Kidney glomerular epithelial cell (primary cell): ENCODE data around the gene ATF7IP.
"Not testable (repeated sequence)": the region's sequence is repeated elsewhere in the genome, so short reads cannot be mapped to it uniquely, and the experiment has no call there.

Experiments
- DNase-seq: peaks from one replicate; lab custom pipeline; 2025; lab: John Stamatoyannopoulos, UW

The ATF7IP gene

DNA sequence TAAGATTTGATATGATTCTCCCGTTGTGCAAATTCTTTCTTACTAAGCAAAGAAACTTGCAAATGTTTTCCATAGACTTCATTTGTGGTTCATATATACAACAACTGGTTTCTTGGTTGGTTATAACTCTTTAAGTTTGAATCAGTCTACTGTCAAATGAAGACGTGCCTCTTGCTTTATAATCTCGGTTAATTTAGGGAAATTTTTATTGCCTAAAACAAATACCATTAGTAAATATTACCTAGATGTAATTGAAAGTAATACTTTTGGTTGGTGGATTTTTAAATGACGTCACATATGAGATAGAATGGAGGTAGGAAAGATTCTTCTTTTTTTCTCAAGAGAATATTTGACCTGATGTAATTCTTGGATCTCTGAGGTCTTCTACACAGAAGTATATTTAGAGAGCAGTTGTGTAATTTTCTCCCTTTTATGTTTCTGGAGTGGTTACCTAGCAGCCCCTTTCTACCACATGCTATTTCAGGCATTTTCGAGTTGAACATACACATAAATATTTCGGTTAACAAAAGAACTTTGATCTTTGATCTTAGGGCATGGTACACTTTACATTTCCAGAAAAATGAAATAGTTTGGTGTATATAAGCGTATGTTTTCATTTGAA is 1.7 kb downstream of the ATF7IP start:
- DNase-seq: peak; percentile 75

DNA sequence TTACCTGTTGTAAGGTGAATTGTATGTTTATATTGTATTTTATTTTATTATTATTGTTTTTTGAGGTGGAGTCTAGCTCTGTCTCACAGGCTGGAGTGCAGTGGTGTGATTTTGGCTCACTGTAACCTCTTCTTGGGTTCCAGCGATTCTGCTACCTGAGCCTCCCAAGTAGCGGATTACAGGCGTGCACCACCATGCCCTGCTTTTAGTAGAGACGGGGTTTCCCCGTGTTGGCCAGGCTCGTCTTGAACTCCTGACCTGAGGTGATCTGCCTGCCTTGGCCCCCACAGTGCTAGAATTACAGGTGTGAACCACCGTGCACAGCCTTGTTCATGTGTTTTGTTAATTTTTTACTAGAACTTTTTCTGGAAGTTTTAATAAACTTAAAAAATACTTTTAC is 3.8 kb downstream of the ATF7IP start:
- no peak for DNase-seq

DNA sequence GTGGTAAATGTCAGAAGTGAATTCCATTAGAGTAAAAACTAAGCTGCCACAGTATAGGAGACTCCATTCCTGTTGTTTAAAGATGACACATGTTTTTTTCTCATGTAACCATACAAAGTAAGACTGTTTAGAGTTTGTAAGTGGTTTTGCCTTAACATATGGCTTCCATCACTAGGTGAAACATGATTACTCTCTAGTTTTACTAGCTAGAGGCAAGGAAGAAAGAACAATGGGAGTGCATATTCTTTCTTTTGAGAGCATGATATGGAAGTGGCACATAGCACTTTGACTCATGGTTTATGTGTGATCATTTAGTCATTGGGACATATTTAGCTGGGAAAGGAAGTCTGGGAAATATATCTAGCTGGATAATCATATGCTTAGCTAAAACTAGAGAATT is 7.7 kb downstream of the ATF7IP start:
- DNase-seq: no peak

DNA sequence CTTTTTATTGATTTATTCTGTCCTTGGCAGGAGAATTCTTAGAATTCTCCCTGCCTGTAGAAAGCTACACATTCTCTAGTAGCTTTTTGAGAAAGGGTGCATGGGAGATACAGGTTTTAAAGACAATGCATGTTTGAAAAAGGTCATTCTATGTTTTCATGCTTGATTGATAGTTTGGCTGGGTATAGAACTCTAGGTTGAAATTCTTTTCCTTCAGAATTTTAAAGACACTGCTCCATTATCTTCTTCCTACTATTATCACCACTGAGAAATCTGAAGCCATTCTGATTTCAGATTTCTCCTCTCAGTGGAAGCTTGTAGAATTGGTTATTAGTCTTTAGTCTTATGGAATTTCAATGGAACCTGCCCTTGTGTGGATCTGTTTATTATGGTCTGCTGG is 14.0 kb downstream of the ATF7IP start:
- DNase-seq: no peak

DNA sequence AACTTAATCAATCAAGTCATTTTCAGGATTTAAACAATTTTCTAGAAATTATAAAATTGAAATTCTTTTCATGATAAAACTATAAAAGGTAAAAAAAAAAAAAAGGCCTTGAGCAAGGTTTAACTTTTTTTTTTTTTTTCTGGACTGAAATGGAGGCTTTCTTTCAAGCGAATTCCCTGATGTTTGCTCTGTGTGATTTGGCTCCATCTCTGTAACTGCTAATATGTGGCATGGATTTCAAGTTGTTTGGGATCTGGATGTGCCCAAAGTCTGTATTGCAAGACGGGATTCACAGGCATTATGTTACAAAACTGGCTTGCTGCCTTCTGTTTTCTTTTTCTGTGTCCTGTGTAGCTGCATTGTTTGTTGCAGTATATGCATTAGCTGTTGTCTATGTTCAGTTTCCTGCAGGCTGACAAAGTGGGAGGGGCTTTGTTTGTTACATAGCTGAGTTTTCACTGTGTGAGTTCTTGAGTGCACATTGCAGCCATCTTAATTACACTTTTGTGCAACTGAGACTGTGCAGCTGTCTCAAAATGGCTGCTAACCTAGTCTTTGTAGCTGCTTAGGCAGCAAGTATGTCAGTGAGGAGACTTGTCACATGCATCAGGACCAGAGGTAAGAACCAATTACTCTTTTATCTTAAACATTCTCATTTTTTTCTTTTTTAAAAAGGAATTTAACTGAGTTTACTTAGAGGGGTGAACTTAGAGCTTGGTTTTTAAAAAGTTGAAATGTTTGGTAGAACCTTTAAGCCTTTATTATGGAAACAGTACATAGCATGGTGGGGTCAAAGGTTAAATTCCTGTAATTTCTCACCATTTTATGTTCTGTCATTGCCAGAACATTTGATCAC is 19.5 kb downstream of the ATF7IP start:
- DNase-seq: peak; percentile 97

DNA sequence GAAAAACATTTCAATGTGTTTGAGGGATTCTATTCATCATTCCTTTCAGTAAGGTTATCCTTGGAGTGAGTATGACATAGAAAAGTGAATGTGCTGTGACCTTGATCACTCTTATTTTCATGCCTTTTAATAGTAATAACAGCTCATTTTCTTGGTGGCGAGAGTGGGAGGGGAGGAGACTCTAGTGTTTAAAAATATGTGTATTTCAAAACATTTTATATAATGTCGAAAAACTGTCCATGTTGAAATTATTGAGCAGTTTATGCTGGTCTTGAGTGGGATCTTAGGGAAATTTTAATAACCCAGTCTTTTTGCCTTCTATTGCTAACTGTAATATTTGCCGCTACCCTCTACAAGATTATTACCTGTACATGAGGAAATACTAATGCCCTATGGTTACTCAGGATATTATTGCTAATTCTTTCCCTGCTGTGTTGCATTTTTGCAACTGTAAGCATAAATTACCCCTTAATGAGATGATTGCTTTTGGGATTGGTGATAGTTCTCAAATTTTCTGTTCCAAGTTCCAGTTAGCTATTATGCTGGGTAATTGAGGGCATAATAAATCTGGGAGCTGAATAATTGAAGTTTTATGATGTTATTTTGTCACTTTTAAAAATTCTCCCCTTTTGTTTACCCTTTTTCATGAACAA is 21.9 kb downstream of the ATF7IP start:
- DNase-seq: no peak

DNA sequence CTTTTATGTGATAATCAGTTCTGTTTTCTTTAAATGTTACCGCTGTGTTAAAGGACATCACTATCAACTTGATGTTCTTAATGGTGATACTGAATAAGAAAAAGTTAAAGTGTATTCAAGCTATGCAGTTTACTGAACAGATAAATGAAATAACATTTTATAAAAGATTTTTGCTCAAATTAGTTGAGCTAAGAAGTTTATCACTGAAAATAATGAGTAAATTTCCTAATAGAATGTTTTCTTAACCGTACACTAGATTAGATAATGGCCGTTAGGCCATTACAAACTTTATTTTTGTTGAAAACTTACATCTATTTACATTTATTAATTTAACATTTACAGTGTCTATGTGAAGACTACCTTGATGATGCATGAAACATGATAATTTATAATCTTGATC is 25.0 kb downstream of the ATF7IP start:
- no peak for DNase-seq

DNA sequence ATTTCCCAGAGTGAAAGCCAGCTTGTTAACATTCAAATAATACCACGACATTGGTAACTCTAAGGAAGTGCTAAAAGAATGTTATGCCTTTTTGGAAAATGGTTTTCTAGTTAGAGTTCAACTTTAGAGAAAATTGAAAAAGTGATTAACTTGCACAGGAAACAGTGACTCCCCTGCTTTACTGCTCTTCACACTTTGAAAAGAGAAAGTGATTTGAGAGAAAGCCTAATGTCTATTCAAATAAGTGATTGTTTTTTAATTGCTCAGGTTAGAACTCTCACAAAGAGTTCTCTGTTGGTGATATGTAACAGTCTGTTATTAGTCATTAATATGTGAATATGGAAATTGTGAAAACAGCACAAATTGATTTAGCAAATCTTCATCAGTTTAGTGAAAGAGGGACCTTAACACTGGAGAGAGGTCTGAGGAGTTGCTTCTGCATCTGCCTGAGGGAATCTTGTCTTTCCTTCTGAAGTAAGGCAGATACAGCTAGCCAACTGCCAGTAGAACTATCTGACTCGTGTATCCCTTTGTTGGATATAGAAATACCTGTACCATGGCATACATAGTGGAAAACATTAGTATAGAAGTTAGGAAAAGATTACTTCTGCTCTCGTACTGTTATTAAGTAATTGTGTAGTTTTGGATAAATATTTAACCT is 25.5 kb downstream of the ATF7IP start:
- no peak for DNase-seq

DNA sequence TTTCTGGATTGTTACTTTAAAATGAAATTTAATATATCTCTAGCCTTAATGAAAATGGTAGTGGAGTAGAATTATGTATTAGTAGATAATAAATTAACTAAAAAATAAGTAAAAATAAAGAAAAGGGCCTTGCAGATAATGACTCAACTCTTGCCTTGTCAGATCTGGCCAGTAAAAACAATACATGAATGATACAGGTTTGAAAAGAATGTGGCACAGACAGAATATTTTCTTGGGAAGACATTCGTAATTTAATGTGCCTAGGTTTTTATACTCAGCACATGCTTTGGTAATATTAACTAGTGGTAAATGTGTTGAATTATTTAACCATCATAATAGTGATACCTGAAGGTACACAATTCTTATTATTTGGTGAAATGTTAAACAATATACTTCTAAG is 28.3 kb downstream of the ATF7IP start:
- DNase-seq: peak; percentile 60

DNA sequence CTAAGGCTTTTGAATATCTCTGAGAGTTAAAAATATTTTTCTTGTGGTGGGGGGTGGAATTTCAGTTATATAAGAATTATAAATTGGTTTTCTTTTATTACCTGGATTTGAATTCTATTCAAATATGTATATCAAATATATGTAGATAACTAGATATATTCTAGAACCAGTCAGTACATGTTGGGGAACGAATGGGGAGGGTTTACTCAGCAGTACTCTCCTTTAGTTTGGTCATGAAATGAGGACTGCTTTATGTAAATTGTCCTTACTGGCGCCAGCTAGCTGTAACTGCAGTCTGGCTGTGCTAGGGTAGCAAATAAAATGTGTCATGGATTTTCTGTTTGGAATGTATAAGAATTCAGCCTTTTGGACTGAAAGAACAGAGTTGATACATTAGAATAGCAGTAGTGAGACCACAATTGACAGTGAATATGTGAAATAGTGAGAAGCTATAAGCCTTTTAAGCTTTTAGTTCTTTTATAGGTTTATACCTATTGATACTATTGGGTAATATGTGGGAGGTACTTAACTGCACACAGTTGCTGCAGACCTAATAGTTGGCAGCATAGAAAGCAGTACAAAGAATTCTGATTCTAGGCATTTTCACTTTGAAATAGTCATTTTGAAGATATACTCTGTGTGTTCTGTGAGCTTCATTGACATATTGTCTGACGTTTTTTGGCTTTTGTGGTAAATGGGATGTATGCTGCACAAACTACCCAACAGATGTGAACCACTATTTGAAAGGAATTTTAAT is 29.0 kb downstream of the ATF7IP start:
- peak; percentile 74 for DNase-seq

DNA sequence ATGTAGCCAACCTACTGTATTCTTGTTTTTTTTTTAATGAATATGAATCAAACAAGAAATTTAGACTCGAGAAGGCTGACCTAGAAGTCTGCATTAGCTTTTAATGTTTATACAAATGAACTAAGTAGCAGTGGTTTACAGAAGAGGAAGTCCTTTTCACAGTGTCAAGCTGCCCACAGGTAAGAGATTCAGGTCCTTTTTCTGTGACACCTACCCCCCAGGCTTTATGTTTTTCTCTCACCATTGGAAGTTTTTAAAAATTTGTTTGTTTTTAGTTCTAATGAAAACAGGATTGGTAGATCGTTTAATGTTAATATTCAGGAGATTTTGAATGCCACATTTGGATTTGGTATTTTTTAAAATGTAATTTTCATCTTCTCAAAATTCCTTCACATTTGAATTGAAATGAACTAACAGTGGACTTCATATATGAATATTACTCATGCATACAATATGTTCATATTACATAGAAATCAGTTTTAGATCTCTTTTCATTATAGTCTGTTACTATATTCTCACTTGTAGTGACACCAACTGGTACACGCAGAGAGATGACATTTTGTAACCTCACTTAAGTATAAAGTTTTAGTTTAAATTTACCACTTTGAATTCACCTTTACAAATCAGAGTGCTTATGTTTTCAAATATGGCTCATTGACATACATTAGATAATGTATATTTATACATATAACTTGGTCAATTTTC is 29.7 kb downstream of the ATF7IP start:
- no peak for DNase-seq

DNA sequence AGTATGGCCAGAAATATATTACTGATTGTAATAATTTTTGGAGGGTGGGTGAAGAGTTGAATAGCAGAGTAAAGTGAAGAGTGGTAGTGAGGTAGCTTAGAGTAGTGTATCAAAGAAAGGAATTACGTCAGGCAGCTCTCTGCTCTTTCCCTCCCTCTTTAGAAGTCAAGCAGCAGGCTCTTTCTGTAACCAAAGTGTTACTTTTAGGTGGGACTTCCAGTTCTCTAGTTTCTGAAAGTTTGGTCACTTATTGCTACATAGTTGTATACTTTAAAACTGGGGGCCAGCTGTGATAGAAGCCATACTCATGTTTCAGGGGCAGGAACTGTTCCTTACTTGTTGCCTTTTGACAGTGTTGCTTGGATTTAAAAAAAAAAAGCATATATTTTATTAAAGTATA is 30.6 kb downstream of the ATF7IP start:
- no peak for DNase-seq

DNA sequence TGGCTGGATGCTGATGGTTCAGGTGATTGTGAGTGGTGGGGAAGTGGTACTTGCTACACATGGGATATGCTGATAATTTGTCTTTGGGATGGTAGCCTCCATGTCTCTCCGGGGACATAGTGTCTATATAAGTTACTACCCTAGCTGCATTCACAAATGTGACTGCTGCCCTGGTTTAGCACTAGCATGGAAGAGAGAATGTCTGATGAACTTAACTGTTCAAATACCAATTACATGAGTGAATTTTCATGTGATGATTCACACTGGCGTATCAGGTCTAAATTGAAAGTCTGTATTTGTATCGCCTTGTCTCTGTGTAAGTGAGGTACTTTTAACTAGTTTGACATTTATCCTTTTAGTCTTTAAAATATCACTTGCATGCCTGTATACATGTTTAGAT is 34.4 kb downstream of the ATF7IP start:
- no peak for DNase-seq

DNA sequence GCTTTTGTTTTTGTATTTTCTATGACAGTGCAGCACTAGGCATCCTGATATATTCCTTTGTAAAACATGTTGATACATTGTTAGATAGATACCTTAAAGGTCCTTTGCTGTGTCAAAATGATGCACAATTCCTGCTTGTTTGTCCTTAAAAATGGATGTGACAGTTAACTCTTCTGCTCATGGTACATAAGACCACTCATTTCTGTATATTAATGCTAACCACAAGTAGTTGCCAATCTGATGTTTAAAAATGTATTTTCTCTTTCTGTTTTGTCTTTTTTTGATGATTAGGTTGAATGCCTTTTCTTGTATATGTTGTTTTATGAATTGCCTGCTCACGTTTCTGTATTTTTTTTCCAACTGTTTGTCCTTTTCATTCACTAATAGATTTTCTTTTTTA is 35.1 kb downstream of the ATF7IP start:
- DNase-seq: no peak

DNA sequence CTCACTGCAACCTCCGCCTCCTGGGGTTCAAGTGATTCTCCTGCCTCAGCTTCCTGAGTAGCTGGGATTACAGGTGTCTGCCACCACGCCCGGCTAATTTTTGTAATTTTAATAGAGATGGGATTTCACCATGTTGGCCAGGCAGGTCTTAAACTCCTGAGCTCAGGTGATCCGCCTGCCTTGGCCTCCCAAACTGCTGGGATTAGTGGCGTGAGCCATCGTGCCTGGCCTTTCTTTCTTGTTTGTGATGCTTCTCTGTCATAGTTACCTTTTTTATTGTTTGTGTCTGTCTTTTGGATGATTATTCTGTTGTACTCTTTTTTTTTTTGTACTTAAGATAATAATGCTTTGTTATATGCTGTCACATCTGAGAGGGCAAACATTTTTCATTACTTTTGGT is 35.8 kb downstream of the ATF7IP start:
- DNase-seq: not testable (repeated sequence)

DNA sequence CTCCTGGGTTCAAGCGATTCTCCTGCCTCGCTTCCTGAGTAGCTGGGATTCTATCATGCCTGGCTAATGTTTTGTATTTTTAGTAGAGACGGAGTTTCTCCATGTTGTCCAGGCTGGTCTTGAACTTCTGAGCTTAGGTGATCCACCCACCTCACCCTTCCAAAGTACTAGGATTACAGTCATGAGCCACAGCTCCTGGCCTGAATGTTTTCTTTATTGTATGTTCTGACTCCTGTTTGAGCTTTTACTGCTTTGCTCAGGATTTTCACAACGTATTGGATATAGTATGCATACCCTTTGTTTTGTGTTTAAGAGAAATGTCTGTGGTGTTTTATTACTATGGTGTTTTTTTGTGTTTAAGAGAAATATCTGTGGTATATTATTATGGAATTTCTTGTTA is 37.2 kb downstream of the ATF7IP start:
- DNase-seq: no peak

DNA sequence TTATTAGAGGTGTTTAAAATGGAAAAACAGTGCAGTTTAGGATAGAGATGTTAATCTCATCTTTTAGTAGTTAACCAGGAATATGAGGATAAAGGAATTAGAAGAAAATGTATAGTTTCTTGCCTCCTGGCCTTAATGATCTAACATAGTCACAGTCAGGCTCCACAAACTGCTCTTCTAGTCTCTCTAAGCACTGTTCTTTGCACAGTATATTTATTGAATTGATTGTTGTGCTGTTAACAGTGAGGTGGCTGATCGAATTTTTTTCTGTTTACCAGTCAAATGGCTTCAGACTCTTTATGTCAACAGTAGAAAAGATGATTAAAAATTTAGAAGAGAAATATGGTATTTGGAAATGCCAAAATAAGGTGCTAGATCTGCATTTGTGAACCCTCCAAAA is 37.8 kb downstream of the ATF7IP start:
- DNase-seq: no peak

DNA sequence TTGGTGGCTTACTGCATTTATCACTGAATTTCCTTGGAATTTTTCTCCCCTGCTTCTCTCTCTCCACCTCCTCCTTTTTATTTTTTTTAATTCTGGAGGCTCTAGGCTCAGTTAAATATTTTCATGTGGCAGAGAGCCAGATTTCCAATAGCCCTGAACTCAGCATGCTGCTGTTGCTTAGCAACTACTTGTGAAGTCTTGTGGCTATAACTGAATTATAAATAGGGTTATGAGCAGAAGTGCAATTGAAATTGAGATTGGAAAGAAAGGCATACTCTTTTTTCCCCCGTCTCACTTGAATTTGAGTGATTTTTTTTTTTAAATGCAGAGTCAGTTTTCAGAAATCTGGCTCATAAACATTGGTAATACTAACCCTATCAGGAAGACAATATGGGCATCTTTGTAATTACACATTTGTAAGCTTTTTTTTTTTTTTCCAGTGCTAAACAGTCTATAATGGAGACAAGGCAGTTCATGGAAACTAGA is 38.3 kb downstream of the ATF7IP start:
- DNase-seq: peak; percentile 88

DNA sequence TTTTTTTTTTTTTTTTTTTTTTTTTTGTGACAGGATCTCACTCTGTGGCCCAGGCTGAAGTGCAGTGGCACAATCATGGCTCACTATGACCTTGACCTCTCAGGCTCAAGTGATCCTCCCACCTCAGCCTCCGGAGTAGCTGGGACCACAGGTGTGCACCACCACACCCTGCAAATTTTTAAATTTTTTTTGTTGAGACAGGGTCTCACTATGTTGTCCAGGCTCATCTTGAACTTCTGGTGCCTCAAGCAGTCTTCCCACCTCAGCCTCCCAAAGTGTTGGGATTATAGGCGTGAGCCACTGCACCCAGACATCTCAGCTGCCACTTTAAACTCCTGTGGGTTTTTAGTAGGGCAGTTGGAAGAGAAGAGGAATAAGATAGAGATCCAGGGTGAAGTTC is 39.9 kb downstream of the ATF7IP start:
- not testable (repeated sequence) for DNase-seq

DNA sequence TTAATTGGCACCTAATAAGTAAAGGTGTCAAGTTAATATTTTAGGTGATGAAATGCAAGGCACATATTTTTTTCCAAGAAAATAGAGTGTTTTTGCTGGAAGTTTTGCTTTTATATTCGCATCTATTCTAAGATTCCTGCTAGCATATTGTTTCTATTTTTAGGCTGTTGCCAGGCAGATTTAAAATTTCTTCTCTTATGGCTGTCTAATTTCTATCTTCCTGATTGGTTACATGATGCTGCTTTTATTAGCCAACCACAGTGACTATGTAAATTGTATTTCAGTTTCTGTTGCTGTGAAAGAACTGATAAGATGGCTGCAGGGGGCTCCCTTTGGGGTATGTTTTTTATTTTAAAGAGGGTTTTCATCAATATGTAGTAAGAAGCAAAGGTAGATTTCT is 42.7 kb downstream of the ATF7IP start:
- DNase-seq: no peak

DNA sequence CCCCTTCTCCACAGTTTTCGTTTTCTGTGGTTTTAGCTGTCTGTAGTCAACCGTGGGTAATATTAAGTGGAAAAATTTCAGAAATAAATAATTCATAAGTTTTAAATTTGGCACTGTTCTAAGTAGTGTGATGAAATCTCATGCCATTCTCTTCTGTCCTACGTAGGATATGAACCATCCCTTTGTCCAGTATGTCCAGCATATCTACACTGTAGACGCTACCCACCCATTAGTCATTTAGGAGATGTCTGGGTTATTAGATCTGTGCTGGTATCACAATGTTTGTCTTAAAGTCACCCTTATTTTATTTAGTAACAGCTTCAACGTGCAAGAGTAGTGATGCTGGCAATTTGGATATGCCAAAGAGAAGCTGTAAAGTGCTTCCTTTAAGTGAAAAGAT is 44.7 kb downstream of the ATF7IP start:
- no peak for DNase-seq
